Muscle layer of duodenum (tissue), 2 donors: Measurements from ENCODE around the gene OSBP.

Source experiments
- H3K27ac ChIP-seq: one replicate; pipeline ENCODE4 v1.7.0; 2013; ENCODE audit warnings: mild to moderate bottlenecking, low read length
- H3K27me3 ChIP-seq: one replicate; pipeline ENCODE4 v1.7.0; 2013; ENCODE audit warnings: low read depth, mild to moderate bottlenecking, control low read depth, low read length
- H3K36me3 ChIP-seq, 2 donors: one replicate each; pipeline ENCODE4 v1.7.0; 2013; ENCODE audit warnings: low read length in 2 of 2, control low read depth in 1 of 2, mild to moderate bottlenecking in 1 of 2; ENCODE audit not compliant: insufficient read depth in 2 of 2, control insufficient read depth in 1 of 2
- H3K4me1 ChIP-seq, 2 donors: one replicate each; pipeline ENCODE4 v1.7.0; 2013; ENCODE audit warnings: low read length in 2 of 2, mild to moderate bottlenecking in 2 of 2, control low read depth in 1 of 2, moderate library complexity in 1 of 2; ENCODE audit not compliant: insufficient read depth in 2 of 2, control insufficient read depth in 1 of 2
- H3K4me3 ChIP-seq, 2 donors: one replicate each; pipeline ENCODE4 v1.7.0; 2013; ENCODE audit warnings: low read length in 2 of 2, low read depth in 1 of 2, mild to moderate bottlenecking in 1 of 2
- H3K9me3 ChIP-seq, 2 donors: one replicate each; pipeline ENCODE4 v1.7.0; 2013; ENCODE audit warnings: low read length in 2 of 2, control low read depth in 1 of 2, mild to moderate bottlenecking in 1 of 2; ENCODE audit not compliant: control insufficient read depth in 1 of 2
- donor health status: healthy.

The OSBP gene

DNA sequence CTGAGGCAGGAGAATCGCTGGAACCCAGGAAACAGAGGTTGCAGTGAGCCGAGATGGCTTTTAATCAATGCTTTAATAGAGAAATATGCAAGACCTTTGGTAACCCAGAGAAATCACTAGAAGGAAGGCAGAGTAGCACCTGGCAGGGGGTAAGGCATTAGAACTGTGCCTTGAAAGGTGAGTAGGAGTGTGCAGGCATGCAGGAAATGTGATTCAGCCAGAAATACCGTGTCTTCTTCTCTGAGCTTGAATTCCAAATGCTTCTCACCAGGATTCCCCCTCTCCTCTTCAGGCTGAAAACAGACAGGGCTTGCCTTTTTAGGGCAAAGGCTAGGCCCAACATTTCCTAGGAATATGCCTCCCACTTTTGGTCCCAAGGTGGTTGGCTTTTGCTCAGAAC is 53.3 kb downstream of the OSBP start:
- no peaks in the 10 kb centered on the region for H3K36me3 ChIP-seq
- no peaks in the 10 kb centered on the region for H3K9me3 ChIP-seq
- H3K4me3 ChIP-seq: no peak overlapping the region
- no peaks in the 10 kb centered on the region for H3K27me3 ChIP-seq
- H3K4me1 ChIP-seq: peaks cover 0 to 3% of the 10 kb centered on the region in 2 donors
- no peak overlapping the region for H3K27ac ChIP-seq

DNA sequence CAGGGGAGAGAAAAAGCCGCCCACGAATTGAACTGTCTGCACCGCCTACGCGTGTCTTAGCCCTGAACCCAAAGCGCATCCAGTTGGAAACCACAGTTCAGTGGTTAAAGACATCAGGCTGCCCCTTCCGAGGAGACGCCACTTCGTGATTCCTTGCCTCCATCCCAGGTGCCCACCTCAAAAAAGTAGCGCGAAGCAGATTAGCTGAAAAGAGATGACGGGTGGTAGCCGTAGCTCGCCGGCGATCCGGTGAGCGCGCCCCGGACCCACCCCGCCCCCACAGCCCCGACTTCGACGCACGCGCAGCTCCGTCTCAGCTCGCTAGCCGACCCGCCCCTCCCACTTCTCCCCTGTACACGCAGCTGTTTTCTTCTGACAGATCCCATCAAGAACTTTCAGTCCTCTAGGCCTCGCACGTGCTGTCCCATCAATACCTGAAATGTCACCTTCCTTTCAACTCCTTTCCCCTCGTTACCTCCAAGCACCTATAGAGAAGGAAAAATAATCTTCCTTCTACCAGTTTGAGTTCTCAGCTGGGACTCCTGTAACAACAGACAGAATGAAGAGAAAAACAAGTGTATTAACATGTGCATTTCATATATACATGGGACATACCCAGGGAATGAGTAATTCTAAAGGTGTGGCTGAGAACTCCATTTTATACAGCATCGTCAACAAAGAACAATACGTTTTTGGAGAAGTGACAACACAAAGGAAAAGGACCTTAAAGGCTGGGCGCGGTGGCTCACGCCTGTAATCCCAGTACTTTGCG is 54.7 kb downstream of the OSBP start:
- Histone ChIP-seq H3K4me3 (peak overlapping the region; percentile 74 to 100), H3K4me1 (peaks cover 0 to 3% of the 10 kb centered on the region in 2 donors), H3K27ac (peak overlapping the region; percentile 91), H3K27me3 (no peaks in the 10 kb centered on the region), H3K36me3 (no peaks in the 10 kb centered on the region), H3K9me3 (no peaks in the 10 kb centered on the region)

DNA sequence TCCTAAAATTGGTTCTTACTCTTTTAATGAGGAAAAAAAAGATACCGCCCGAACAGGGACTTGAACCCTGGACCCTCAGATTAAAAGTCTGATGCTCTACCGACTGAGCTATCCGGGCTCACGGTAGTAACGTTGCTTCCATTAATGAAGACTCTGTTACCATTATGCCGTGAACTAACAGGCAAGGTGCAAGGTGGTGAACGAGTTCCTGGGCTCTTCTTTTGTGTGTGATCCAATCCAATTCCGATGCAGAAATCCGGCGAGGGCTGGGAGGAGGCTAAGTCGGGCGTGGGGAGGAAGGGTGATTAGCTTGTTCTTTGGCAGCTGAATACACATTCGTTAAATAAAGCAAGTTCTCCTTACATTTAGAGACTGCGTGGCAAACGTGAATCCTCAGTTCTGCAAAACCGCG is 55.3 kb downstream of the OSBP start:
- H3K4me1 ChIP-seq: no peaks in the 10 kb centered on the region
- peak overlapping the region; percentile 74 to 100 for H3K4me3 ChIP-seq
- no peaks in the 10 kb centered on the region for H3K9me3 ChIP-seq
- H3K27me3 ChIP-seq: no peaks in the 10 kb centered on the region
- H3K36me3 ChIP-seq: no peaks in the 10 kb centered on the region
- peak overlapping the region; percentile 91 for H3K27ac ChIP-seq

DNA sequence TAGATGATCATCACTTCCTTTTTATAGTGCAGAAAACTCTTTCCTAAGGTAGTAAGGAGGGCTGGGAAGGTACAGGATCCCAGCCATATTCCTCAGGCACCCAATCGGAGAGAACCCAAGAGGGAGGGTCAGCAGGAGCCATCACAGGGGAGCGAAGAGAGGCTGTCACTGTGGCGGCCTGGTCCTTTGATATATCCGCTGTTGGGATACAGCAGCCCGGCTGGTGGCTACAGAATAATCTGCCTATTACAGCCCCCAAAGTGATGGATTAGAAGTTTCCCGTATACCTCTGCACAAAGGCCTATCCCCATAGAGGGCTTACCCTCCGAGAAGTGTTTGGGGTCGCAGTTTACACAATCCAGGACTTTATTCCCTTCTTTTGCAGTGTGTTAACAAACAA is 55.7 kb downstream of the OSBP start:
- Histone ChIP-seq H3K4me3 (peak overlapping the region; percentile 74 to 100), H3K4me1 (no peaks in the 10 kb centered on the region), H3K36me3 (no peaks in the 10 kb centered on the region), H3K27ac (no peak overlapping the region), H3K9me3 (no peaks in the 10 kb centered on the region), H3K27me3 (no peaks in the 10 kb centered on the region)

DNA sequence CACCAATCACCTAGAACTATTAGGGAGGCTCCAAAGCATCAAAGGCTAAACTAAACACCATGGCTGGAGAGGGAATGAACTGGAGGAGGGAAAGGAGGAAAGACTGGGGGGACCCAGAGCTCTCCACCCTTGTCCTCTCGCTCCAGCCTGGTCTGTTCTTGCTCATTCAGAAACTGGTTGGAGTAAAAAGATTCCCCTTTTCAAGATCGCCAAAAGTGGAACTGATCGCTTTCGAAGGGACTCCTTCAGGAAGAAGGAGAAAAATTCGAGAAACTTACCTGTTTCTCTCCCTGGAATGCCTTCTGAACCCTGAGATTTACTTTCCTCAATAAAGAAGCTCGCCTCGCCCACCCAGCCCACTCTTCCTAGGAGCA is 57.3 kb downstream of the OSBP start:
- H3K27ac ChIP-seq: no peak overlapping the region
- H3K27me3 ChIP-seq: no peaks in the 10 kb centered on the region
- H3K9me3 ChIP-seq: no peaks in the 10 kb centered on the region
- no peaks in the 10 kb centered on the region for H3K4me1 ChIP-seq
- H3K36me3 ChIP-seq: no peaks in the 10 kb centered on the region
- H3K4me3 ChIP-seq: no peak overlapping the region

DNA sequence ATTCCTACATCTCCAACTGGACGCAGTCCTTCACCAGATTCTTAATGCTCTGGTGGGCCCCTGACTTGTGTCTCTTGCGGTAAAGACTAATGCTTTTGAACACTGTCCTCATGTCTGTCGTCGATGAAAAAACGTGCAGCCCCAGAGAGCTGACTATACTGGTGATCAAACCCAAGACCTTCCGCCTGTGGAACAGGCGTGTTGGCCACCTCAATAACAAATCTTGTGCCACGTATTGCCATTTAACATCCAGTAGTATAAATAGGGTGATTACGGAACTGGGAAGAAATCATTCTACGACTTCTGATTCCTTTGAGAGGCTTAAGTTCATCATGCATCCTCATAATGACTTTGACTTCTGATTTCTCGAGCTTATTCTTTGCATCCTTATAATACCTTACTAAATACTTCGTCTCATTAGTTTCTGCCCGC is 58.6 kb downstream of the OSBP start:
- peak overlapping the region; percentile 2 to 55 for H3K4me3 ChIP-seq
- no peak overlapping the region for H3K27ac ChIP-seq
- H3K36me3 ChIP-seq: no peaks in the 10 kb centered on the region
- no peaks in the 10 kb centered on the region for H3K4me1 ChIP-seq
- H3K27me3 ChIP-seq: no peaks in the 10 kb centered on the region
- H3K9me3 ChIP-seq: no peaks in the 10 kb centered on the region

DNA sequence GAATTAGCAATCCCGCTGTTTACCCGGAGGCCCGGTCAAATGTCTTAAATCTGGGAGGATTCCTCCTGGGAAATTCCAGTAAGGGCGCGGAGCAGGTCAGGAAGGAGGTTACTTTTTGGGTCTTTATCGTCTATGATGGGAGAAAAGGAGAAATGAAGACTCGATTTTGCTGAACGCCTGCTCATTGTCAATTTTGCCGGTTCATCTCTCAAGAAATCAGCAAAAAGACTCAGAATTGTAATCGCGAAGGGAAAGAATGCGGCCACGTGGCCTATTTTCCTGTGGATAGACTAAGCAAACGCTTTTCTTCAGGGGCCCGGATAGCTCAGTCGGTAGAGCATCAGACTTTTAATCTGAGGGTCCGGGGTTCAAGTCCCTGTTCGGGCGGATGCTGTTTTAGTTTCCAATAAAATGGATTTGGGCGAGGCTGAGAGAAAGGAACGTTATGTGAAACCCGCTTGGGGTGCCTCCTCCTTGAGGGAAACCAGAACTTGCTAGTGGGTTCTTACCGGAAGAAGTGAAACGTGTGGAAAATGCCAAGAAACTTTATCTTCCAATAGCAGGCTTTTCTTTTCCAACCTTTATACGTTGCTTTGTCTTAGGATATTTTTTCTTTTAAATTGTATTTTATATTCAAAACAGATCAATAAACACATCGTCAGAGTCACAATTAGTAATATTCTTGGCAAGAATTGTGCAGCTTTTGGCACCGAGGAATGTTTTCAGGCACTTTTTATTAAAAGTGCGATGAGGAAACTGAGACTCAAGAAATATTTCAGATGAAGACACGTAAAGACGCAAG is 59.3 kb downstream of the OSBP start:
- Histone ChIP-seq H3K4me3 (peak overlapping the region; percentile 49 to 55), H3K9me3 (no peaks in the 10 kb centered on the region), H3K36me3 (no peaks in the 10 kb centered on the region), H3K27me3 (no peaks in the 10 kb centered on the region), H3K4me1 (no peaks in the 10 kb centered on the region), H3K27ac (peak overlapping the region; percentile 60)

DNA sequence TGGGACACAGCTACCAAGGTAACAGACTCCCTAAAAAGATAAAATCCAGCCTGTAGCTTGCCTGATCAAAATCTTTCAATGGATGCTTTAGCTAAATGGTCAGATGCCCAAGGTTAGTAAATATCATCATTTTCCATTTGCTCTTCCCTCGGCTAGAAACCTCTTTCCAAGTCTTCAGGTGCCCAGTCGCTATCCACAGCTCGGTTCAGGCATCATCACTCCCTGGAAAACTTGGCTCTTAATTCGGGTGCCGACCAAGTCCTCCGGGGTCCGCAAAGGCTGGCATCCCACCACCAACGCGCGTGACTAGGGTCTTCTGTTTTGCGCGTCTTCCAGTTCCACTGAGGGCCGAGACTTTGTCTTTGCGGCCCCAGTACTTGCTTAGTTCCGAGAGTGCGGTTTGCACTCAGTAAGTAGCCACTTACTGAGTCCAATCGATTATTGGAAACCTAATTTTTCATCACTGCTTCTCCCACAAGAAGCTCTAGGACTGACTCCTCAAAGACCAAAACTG is 59.9 kb downstream of the OSBP start:
- no peaks in the 10 kb centered on the region for H3K27me3 ChIP-seq
- peak overlapping the region; percentile 49 to 55 for H3K4me3 ChIP-seq
- no peaks in the 10 kb centered on the region for H3K9me3 ChIP-seq
- H3K4me1 ChIP-seq: no peaks in the 10 kb centered on the region
- H3K27ac ChIP-seq: peak overlapping the region; percentile 60
- no peaks in the 10 kb centered on the region for H3K36me3 ChIP-seq

DNA sequence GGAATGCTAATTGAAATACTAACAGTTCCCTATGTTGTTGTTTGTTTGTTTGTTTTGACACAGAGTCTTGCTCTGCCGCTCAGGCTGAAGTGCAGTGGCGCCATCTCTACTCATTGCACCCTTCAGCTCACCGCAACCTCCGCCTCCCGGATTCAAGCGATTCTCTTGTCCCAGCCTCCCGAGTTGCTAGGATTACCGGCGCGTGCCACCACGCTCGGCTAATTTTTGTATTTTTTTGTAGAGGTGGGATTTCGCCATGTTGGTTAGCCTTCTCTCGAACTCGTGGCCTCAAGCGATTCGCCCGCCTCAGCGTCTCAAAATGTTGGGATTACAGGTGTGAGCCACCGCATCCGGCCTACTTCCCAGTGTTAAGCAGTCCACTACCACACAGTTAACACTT is 62.3 kb downstream of the OSBP start:
- Histone ChIP-seq H3K36me3 (no peaks in the 10 kb centered on the region), H3K4me1 (no peaks in the 10 kb centered on the region), H3K9me3 (no peaks in the 10 kb centered on the region), H3K27me3 (no peaks in the 10 kb centered on the region), H3K4me3 (no peak overlapping the region), H3K27ac (no peak overlapping the region)

DNA sequence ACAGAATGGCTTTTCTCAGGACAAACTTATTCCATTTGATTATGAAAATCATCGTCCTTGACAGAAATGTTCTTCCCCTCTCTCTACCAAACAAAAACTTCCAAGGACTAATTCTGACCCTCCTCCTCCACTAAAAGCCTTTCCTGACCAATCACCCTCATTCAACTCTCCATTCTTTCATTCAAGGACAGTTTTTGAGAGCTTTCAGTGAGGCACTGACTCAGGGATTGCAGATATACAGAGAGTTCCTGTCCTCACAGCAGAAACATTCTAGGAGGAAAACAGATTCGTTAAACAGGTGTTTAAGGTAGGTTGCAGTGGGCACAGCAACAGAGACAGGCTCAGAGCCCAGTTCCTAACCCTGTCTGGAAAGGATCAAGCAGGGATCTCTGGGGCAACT is 62.7 kb downstream of the OSBP start:
- Histone ChIP-seq H3K27ac (no peak overlapping the region), H3K4me1 (no peaks in the 10 kb centered on the region), H3K4me3 (no peak overlapping the region), H3K36me3 (no peaks in the 10 kb centered on the region), H3K9me3 (no peaks in the 10 kb centered on the region), H3K27me3 (no peaks in the 10 kb centered on the region)

DNA sequence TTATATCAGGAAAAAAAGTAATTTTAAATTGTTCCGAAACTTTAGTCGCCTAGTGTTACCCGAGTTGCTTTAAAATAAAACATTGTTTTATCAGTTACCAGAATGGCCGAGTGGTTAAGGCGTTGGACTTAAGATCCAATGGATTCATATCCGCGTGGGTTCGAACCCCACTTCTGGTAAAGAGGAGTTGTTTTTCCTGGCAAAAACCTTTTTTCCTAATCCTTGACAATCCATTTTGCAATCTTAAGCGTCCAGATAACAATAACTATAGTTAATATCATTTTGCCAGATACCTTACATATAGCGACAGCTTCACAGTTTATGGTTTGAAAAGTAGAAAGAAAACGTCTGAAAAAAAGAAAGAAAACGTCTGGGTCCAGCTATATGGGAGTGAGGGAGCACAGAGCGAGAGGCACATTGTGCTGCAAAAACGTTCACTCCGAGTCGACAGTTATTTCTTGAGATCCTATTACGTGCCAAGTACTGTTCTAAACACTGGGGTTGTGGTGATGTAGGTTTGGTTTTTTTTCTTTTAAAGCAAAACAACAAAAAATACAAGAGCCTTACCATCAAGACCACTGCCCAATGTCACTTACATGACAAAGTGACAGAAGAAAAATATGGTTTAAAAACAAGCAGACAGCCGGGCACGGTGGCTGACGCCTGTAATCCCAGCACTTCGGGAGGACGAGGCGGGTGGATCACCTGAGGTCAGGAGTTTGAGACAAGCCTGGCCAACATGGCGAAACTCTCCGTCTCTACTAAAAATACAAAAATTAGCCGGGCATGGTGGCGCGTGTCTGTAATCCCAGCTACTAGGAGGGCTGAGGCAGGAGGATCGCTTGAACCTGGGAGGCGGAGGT is 63.7 kb downstream of the OSBP start:
- Histone ChIP-seq H3K4me1 (no peaks in the 10 kb centered on the region), H3K9me3 (no peaks in the 10 kb centered on the region), H3K27me3 (no peaks in the 10 kb centered on the region), H3K4me3 (peak overlapping the region; percentile 63 to 79), H3K36me3 (no peaks in the 10 kb centered on the region), H3K27ac (peak overlapping the region; percentile 89)
